BLaER1 treated with 17β-estradiol and CSF1 and Interleukin-3, amounts not matched to agents 10 nM and 100 nM (cell line): Measurements from ENCODE around the gene SMPD4.
"Not testable (repeated sequence)": the region's sequence is repeated elsewhere in the genome, so short reads cannot be mapped to it uniquely, and the experiment has no call there.

Source experiments
- H3K27ac ChIP-seq, 11 experiments: shearing (Covaris generic); formaldehyde crosslinking; 2 replicates each; pipeline ENCODE4 v1.8.1; 2022
- H3K27me3 ChIP-seq, 11 experiments: shearing (Covaris generic); formaldehyde crosslinking; 2 replicates each; pipeline ENCODE4 v1.8.1; 2022
- H3K36me3 ChIP-seq, 11 experiments: shearing (Covaris generic); formaldehyde crosslinking; 2 replicates each; pipeline ENCODE4 v1.8.1; 2022
- H3K4me1 ChIP-seq, 10 experiments: shearing (Covaris generic); formaldehyde crosslinking; 2 replicates each; pipeline ENCODE4 v1.8.1; 2022
- H3K4me2 ChIP-seq, 11 experiments: shearing (Covaris generic); formaldehyde crosslinking; 2 replicates each; pipeline ENCODE4 v1.8.1; 2022
- H3K4me3 ChIP-seq, 10 experiments: shearing (Covaris generic); formaldehyde crosslinking; 2 replicates each; pipeline ENCODE4 v1.8.1; 2022
- H3K9ac ChIP-seq, 11 experiments: shearing (Covaris generic); formaldehyde crosslinking; 2 replicates each; pipeline ENCODE4 v1.8.1; 2022
- H3K9me3 ChIP-seq, 11 experiments: shearing (Covaris generic); formaldehyde crosslinking; replicated peaks in 1 of 11; 2 replicates each; pipeline ENCODE4 v1.8.1; 2022
- H4K20me1 ChIP-seq, 11 experiments: shearing (Covaris generic); formaldehyde crosslinking; 2 replicates each; pipeline ENCODE4 v1.8.1; 2022
- Cebpa-rat ChIP-seq, 11 experiments: shearing (Covaris generic); IDR thresholded peaks; 2 replicates each; pipeline ENCODE4 v1.8.1; 2022

Gene SMPD4

GRCh38 chr2:130140516-130140915, 40.9 kb downstream of the SMPD4 start:
- H3K9me3 ChIP-seq, H3K9ac ChIP-seq, H3K36me3 ChIP-seq, H3K27ac ChIP-seq, H4K20me1 ChIP-seq, H3K4me3 ChIP-seq, H3K4me2 ChIP-seq: not testable (repeated sequence)
- peaks cover 13 to 29% (median 24%) of the 10 kb centered on the region in 11 experiments for H3K27me3 ChIP-seq
- peaks cover 0 to 20% (median 9%) of the 10 kb centered on the region in 10 experiments; a peak in 14 of 20 replicates for H3K4me1 ChIP-seq

DNA sequence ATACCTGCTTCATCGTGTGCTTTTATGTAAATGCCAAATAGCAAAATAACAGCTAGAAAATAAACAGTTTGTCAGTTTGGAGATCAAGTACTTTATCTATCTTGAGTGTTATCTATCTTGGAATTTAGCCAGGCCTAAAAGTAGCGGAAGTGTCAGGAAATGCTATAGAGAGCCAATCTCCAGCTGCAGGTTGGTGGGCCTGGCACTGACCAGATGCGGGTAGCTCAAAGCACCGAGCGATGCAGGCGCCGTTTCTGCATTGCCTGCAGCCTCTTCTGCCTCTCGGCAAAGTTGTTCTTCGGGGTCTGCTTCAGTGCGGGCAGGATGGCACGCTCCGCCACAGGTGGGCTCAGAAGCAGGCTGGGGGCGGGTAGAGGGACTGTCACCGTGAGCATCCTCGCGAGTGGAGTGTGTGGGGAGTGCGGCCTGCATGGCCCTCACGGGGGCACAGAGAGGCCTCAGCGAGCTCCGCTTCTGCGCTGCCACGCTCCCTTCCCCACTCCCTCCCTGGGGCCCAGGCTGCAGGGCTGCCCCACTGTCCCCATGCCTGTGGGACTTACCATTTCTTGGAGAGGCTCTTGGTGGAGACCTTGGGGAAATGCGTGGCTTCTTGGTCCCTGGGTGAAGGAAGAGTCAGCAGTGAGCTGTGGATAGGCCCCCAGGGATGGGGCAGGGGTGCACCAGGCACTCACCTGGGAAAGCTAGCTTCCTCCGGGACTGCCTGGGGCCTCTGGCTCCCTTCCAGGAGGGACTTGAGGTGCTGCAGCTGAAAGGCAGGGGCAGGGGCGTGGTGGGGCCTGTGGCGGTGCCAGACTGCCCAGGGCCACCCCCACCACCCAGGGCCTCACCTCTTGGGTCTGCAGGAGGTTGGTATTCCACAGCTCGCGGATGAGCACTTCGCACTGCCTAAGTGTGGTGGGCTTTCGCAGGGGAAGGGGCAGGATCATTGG, 41.8 kb downstream of the SMPD4 start:
- H4K20me1 ChIP-seq, H3K36me3 ChIP-seq: not testable (repeated sequence)

GRCh38 chr2:130138841-130139251, 42.6 kb downstream of the SMPD4 start:
- H3K4me3 ChIP-seq, H3K9ac ChIP-seq, H3K4me2 ChIP-seq, H3K9me3 ChIP-seq, H4K20me1 ChIP-seq, H3K27ac ChIP-seq, H3K36me3 ChIP-seq: not testable (repeated sequence)
- Histone ChIP-seq H3K4me1 (peaks cover 0 to 27% (median 17%) of the 10 kb centered on the region in 10 experiments; a peak in 14 of 20 replicates), H3K27me3 (peaks cover 7 to 14% (median 10%) of the 10 kb centered on the region in 11 experiments)

More for the DNA sequence above, 41.8 kb downstream of the SMPD4 start:
- H3K9ac ChIP-seq, H3K9me3 ChIP-seq, H3K27ac ChIP-seq, H3K4me3 ChIP-seq, H3K4me2 ChIP-seq: not testable (repeated sequence)
- H3K27me3 ChIP-seq, result peaks cover 13 to 21% (median 16%) of the 10 kb centered on the region in 11 experiments
- H3K4me1 ChIP-seq, result peaks cover 0 to 25% (median 15%) of the 10 kb centered on the region in 10 experiments; a peak in 14 of 20 replicates

DNA sequence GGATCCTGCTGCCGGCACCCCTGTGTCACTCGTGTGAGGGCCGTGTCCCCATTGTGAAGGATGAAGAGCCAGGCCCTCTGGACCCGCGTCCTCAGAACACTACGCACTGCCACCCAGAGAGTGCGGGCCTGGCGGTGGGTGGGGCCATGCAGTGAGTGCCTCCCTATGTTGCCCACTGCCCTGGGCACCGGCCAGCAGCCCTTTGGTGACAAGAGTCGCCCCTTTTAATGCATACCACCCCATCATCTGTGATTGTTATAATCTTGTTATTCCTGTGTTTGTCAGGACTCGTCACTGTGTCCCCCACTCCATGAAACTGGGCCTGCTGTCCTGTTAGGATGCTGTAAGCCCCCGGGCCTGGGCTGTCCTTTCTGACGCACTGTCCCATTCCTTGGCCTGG, 43.1 kb downstream of the SMPD4 start:
- H3K36me3 ChIP-seq, H3K9me3 ChIP-seq, H3K4me2 ChIP-seq, H3K27ac ChIP-seq, H3K4me3 ChIP-seq, H4K20me1 ChIP-seq, H3K9ac ChIP-seq: not testable (repeated sequence)
- Histone ChIP-seq H3K4me1 (peaks cover 0 to 23% (median 14%) of the 10 kb centered on the region in 10 experiments; a peak in 14 of 20 replicates), H3K27me3 (peaks cover 4 to 10% (median 6%) of the 10 kb centered on the region in 11 experiments)

- not testable (repeated sequence) for H3K4me2 ChIP-seq, H4K20me1 ChIP-seq
- peaks cover 0 to 17% (median 11%) of the 10 kb centered on the region in 10 experiments; a peak in 9 of 20 replicates for H3K4me1 ChIP-seq
Measured at GRCh38 chr2:130137118-130137517, 44.3 kb downstream of the SMPD4 start.

DNA sequence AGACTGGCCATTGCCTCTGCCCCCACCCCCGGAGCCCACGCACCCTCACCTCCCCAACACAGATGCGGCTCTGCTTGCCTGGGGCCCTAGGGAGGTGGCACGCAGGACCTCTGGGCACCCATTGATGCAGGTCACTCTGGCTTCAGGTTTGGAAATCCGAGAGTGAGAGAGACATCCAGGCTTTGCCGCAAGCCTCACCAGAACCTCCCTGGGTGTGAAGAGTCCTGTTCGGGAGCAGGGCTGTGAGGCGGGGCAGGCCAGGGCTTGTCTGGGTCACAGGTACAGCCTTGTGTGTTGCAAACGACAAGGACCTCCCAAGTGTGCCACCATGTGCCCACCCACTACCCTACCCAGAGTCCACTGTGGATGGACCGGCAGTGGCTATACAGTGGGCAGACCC, 44.9 kb downstream of the SMPD4 start:
- not testable (repeated sequence) for H3K4me2 ChIP-seq, H3K27ac ChIP-seq, H3K36me3 ChIP-seq, H3K9ac ChIP-seq, H3K9me3 ChIP-seq, H3K4me3 ChIP-seq, H3K27me3 ChIP-seq, H4K20me1 ChIP-seq
- H3K4me1 ChIP-seq, result peaks cover 0 to 17% (median 11%) of the 10 kb centered on the region in 10 experiments; a peak in 9 of 20 replicates

More at GRCh38 chr2:130137118-130137517, 44.3 kb downstream of the SMPD4 start:
- not testable (repeated sequence) for H3K36me3 ChIP-seq, H3K9me3 ChIP-seq, H3K27ac ChIP-seq, H3K4me3 ChIP-seq, H3K27me3 ChIP-seq, H3K9ac ChIP-seq

GRCh38 chr2:130135692-130136541, 45.5 kb downstream of the SMPD4 start:
- Histone ChIP-seq H3K27ac (no peak overlapping the region), H3K36me3 (no peaks in the 10 kb centered on the region), H3K9me3 (no peaks in the 10 kb centered on the region), H3K4me1 (peaks cover 0 to 17% (median 11%) of the 10 kb centered on the region in 10 experiments; a peak in 9 of 20 replicates), H3K4me2 (peak overlapping the region in 4 of 11 experiments; percentile 5 to 12 (median 6); a peak in 4 of 22 replicates), H3K9ac (no peak overlapping the region), H4K20me1 (no peaks in the 10 kb centered on the region), H3K27me3 (no peaks in the 10 kb centered on the region), H3K4me3 (no peak overlapping the region)
- no peak for TF ChIP-seq Cebpa-rat (IDR thresholded peaks at IDR 0.05)

- H3K4me2 ChIP-seq, H3K27ac ChIP-seq, H3K4me1 ChIP-seq, H3K27me3 ChIP-seq, H3K9ac ChIP-seq, H3K9me3 ChIP-seq, H3K36me3 ChIP-seq, H3K4me3 ChIP-seq, H4K20me1 ChIP-seq: not testable (repeated sequence)
Measured at GRCh38 chr2:130129120-130129829, 52.1 kb downstream of the SMPD4 start, which contains the start of gene POTEF. Gene POTEF (minus strand): TSS chr2:130129222. CDS start chr2:130120515, 8,707 bp downstream.

GRCh38 chr2:130128464-130128863, 52.9 kb downstream of the SMPD4 start:
- not testable (repeated sequence) for H4K20me1 ChIP-seq, H3K9me3 ChIP-seq, H3K4me3 ChIP-seq, H3K4me2 ChIP-seq, H3K4me1 ChIP-seq, H3K27me3 ChIP-seq, H3K27ac ChIP-seq, H3K9ac ChIP-seq, H3K36me3 ChIP-seq

DNA sequence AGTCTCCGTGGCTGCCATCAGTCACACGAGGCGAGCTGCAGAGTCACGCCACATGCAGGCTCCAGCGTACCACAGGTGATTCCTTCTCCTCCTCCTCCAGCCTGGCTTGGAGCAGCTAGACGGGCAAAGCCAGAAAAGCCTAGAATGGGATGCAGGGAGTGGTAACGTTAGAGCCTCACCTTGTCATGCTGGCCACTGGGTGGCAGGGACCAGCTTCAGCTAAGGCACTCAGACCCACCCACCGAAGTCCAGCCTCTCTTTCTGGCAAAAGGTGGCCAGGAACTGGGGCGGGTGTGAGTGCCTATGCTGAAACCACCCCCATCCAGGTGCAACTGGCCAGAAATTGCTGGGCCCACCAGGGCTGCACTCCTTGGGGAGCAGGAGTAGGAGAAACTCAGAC, 53.7 kb downstream of the SMPD4 start:
- H3K4me1 ChIP-seq, H3K27ac ChIP-seq, H3K27me3 ChIP-seq, H3K9me3 ChIP-seq, H3K9ac ChIP-seq, H4K20me1 ChIP-seq, H3K36me3 ChIP-seq, H3K4me2 ChIP-seq, H3K4me3 ChIP-seq: not testable (repeated sequence)

GRCh38 chr2:130120924-130121323, 60.5 kb downstream of the SMPD4 start:
- H3K27me3 ChIP-seq, H3K9me3 ChIP-seq, H4K20me1 ChIP-seq, H3K4me2 ChIP-seq, H3K36me3 ChIP-seq, H3K4me3 ChIP-seq, H3K27ac ChIP-seq, H3K4me1 ChIP-seq, H3K9ac ChIP-seq: not testable (repeated sequence)

GRCh38 chr2:130102597-130103363, 78.6 kb downstream of the SMPD4 start:
- not testable (repeated sequence) for H3K36me3 ChIP-seq, H3K27ac ChIP-seq, H3K4me2 ChIP-seq, H3K4me1 ChIP-seq, H3K27me3 ChIP-seq, H4K20me1 ChIP-seq, H3K9me3 ChIP-seq, H3K4me3 ChIP-seq, H3K9ac ChIP-seq
